ENCODE data around the gene NECTIN2. TPM values are rescaled to one million over a fixed set of nuclear protein-coding genes. Genes with fewer than 3 reads are reported as not detected.

The NECTIN2 gene
- total RNA-seq, 2 experiments from 2014 or later = not detected

DNA sequence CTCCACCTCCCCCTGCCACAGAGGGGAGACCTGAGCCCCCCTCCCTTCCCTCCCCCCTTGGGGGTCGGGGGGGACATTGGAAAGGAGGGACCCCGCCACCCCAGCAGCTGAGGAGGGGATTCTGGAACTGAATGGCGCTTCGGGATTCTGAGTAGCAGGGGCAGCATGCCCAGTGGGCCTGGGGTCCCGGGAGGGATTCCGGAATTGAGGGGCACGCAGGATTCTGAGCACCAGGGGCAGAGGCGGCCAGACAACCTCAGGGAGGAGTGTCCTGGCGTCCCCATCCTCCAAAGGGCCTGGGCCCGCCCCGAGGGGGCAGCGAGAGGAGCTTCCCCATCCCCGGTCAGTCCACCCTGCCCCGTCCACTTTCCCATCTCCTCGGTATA is 57.1 kb downstream of the NECTIN2 start:
- peaks cover 61% of the 10 kb centered on the region for H3K36me3 ChIP-seq (ENCODE audit: insufficient read depth, low read length)
- no peak for DNase-seq (ENCODE audit: low spot score)
- peaks cover 15% of the 10 kb centered on the region for H3K4me1 ChIP-seq (ENCODE audit: insufficient read depth, low read length, poor library complexity, severe bottlenecking)
- intact Hi-C loops (cut with micrococcal nuclease; ENCODE audit: unreplicated experiment) = loop anchor here (2.0 to 5.0 kb wide), 2 partner anchors 48 to 284 kb away; no protein-coding TSS in a partner anchor
- TSS peak; percentile 89 for BruUV-seq (replicated peaks)
- no peaks in the 10 kb centered on the region for H4K20me1 ChIP-seq (ENCODE audit: insufficient read depth, low read length)
- no peak for TF ChIP-seq EZH2phosphoT487 (IDR thresholded peaks at IDR 0.05; ENCODE audit: borderline replicate concordance, low read depth, low read length)
- TF ChIP-seq, protein P1, sequence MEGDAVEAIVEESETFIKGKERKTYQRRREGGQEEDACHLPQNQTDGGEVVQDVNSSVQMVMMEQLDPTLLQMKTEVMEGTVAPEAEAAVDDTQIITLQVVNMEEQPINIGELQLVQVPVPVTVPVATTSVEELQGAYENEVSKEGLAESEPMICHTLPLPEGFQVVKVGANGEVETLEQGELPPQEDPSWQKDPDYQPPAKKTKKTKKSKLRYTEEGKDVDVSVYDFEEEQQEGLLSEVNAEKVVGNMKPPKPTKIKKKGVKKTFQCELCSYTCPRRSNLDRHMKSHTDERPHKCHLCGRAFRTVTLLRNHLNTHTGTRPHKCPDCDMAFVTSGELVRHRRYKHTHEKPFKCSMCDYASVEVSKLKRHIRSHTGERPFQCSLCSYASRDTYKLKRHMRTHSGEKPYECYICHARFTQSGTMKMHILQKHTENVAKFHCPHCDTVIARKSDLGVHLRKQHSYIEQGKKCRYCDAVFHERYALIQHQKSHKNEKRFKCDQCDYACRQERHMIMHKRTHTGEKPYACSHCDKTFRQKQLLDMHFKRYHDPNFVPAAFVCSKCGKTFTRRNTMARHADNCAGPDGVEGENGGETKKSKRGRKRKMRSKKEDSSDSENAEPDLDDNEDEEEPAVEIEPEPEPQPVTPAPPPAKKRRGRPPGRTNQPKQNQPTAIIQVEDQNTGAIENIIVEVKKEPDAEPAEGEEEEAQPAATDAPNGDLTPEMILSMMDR (conservative IDR thresholded peaks at IDR 0.05; ENCODE audit: low read length) = no peak
- ChIA-PET CTCF (ENCODE audit: unreplicated experiment) (no interaction called here), POLR2A (no interaction called here)
- no peaks in the 10 kb centered on the region for H3K9me3 ChIP-seq (ENCODE audit: low read length)
- no peak overlapping the region for H2AFZ ChIP-seq (ENCODE audit: low read length)
- H3K4me2 ChIP-seq (ENCODE audit: low read length) = no peak overlapping the region
- no peaks in the 10 kb centered on the region for H3K79me2 ChIP-seq (ENCODE audit: insufficient read depth, low read depth, low read length)
- no peak overlapping the region for H3K4me3 ChIP-seq (ENCODE audit: low read depth, low read length, poor library complexity, severe bottlenecking)
- H3K27ac ChIP-seq (ENCODE audit: low read depth, low read length, poor library complexity, severe bottlenecking) = no peak overlapping the region
- H3K9me2 ChIP-seq (ENCODE audit: insufficient read depth, low read length) = no peaks in the 10 kb centered on the region

DNA sequence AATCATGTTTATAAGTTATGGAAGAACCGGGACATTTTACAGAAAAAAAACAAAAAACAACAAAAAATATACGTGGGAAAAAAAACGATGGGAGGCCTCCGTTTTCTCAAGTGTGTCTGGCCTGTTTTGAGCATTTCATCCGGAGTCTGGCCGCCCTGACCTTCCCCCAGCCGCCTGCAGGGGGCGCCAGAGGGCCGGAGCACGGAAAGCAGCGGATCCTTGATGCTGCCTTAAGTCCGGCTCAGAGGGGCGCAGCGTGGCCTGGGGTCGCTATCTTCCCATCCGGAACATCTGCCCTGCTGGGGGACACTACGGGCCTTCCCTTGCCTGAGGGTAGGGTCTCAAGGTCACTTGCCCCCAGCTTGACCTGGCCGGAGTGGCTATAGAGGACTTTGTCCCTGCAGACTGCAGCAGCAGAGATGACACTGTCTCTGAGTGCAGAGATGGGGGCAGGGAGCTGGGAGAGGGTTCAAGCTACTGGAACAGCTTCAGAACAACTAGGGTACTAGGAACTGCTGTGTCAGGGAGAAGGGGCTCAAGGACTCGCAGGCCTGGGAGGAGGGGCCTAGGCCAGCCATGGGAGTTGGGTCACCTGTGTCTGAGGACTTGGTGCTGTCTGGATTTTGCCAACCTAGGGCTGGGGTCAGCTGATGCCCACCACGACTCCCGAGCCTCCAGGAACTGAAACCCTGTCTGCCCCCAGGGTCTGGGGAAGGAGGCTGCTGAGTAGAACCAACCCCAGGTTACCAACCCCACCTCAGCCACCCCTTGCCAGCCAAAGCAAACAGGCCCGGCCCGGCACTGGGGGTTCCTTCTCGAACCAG is 57.7 kb downstream of the NECTIN2 start:
- peaks cover 15% of the 10 kb centered on the region for H3K4me1 ChIP-seq (ENCODE audit: insufficient read depth, low read length, poor library complexity, severe bottlenecking)
- H3K79me2 ChIP-seq (ENCODE audit: insufficient read depth, low read depth, low read length) = no peaks in the 10 kb centered on the region
- ChIA-PET CTCF (ENCODE audit: unreplicated experiment) (interaction anchor here (0.6 kb wide), 1 partner anchor 470 kb away, joined by 4 read pairs; no protein-coding TSS in a partner anchor), POLR2A (no interaction called here)
- DNase-seq (ENCODE audit: low spot score) = peak; percentile 64
- no peak overlapping the region for H3K4me3 ChIP-seq (ENCODE audit: low read depth, low read length, poor library complexity, severe bottlenecking)
- TF ChIP-seq, protein P1 (conservative IDR thresholded peaks at IDR 0.05; ENCODE audit: low read length) = peak; percentile 97
- no peak for TF ChIP-seq EZH2phosphoT487 (IDR thresholded peaks at IDR 0.05; ENCODE audit: borderline replicate concordance, low read depth, low read length)
- no peaks in the 10 kb centered on the region for H4K20me1 ChIP-seq (ENCODE audit: insufficient read depth, low read length)
- intact Hi-C loops (cut with micrococcal nuclease; ENCODE audit: unreplicated experiment) = loop anchor here (2.0 to 5.0 kb wide), 2 partner anchors 47 to 283 kb away; no protein-coding TSS in a partner anchor
- H3K36me3 ChIP-seq (ENCODE audit: insufficient read depth, low read length) = peaks cover 57% of the 10 kb centered on the region
- peak overlapping the region; percentile 18 for H3K27ac ChIP-seq (ENCODE audit: low read depth, low read length, poor library complexity, severe bottlenecking)
- H3K9me3 ChIP-seq (ENCODE audit: low read length) = no peaks in the 10 kb centered on the region
- H3K9me2 ChIP-seq (ENCODE audit: insufficient read depth, low read length) = no peaks in the 10 kb centered on the region
- no TSS peak for BruUV-seq (replicated peaks)
- no peak overlapping the region for H2AFZ ChIP-seq (ENCODE audit: low read length)
- no peak overlapping the region for H3K4me2 ChIP-seq (ENCODE audit: low read length)
